HEK293 (cell line): Measurements from ENCODE around the gene ANKH.

Experiments used
- TCF7L2 ChIP-seq: IDR thresholded peaks from 2 replicates; pipeline ENCODE4 v1.6.1; 2011; ENCODE audit warnings: low read depth, mild to moderate bottlenecking, inconsistent platforms, low read length, moderate library complexity, borderline replicate concordance
- ZNF114 ChIP-seq: fragments of 450-650 bp; formaldehyde crosslinking; IDR thresholded peaks from 2 replicates; pipeline ENCODE4 v1.5.0; 2017; ENCODE audit warnings: missing biosample characterization, missing genetic modification characterization
- ZNF211 ChIP-seq: fragments of 450-650 bp; formaldehyde crosslinking; IDR thresholded peaks from 2 replicates; pipeline ENCODE4 v1.5.1; 2016; ENCODE audit warnings: low read depth, missing biosample characterization, missing genetic modification characterization
- ZNF274 ChIP-seq, 2 experiments: fragments of 200-500 bp in 1 of 2; fragments of 450-650 bp in 1 of 2; sonication (Bioruptor generic) in 1 of 2; formaldehyde crosslinking in 1 of 2; IDR thresholded peaks; 2 replicates each; pipeline versions ENCODE4 v1.5.1 to v1.6.1; 2014 to 2016; ENCODE audit warnings: borderline replicate concordance in 1 of 2, inconsistent platforms in 1 of 2, low read length in 1 of 2, missing biosample characterization in 1 of 2, missing genetic modification characterization in 1 of 2
- TF ChIP-seq, protein P1 (sequence below): fragments of 450-650 bp; formaldehyde crosslinking; IDR thresholded peaks from 2 replicates; pipeline ENCODE4 v1.5.1; 2016; ENCODE audit warnings: missing biosample characterization, missing genetic modification characterization
- TF ChIP-seq, protein P2 (sequence below): fragments of 450-650 bp; formaldehyde crosslinking; IDR thresholded peaks from 2 replicates; pipeline ENCODE4 v1.5.1; 2016; ENCODE audit warnings: missing biosample characterization, missing genetic modification characterization

DNA sequence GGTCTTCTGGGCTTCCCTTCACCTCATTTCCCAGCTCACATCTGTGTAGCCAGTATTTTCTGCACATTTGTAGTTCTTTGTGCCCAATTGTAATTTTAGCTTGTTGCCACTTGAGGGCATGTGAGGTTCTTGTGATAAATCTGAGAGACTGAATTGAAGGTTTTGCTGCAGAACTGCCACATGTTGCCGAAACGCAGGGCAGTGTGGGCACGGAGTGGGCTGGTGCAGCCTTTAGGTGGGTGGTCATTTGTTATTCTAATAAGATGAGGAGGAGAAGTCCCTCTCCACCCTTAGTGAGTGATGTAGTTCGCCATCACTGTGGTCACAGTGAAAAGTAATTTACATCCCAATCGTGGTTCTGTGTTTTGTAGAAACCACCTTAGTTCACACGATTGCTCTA, 185.8 kb downstream of the ANKH start:
- no peak for TF ChIP-seq ZNF274 (IDR thresholded peaks at IDR 0.05; ENCODE audit: low read length)
- no peak for TF ChIP-seq ZNF274 (tag by site-specific recombination; IDR thresholded peaks at IDR 0.05; ENCODE audit: borderline replicate concordance)
- TF ChIP-seq ZNF211 (tag by site-specific recombination), result no peak
- TF ChIP-seq TCF7L2, result no peak
- TF ChIP-seq, protein P1, sequence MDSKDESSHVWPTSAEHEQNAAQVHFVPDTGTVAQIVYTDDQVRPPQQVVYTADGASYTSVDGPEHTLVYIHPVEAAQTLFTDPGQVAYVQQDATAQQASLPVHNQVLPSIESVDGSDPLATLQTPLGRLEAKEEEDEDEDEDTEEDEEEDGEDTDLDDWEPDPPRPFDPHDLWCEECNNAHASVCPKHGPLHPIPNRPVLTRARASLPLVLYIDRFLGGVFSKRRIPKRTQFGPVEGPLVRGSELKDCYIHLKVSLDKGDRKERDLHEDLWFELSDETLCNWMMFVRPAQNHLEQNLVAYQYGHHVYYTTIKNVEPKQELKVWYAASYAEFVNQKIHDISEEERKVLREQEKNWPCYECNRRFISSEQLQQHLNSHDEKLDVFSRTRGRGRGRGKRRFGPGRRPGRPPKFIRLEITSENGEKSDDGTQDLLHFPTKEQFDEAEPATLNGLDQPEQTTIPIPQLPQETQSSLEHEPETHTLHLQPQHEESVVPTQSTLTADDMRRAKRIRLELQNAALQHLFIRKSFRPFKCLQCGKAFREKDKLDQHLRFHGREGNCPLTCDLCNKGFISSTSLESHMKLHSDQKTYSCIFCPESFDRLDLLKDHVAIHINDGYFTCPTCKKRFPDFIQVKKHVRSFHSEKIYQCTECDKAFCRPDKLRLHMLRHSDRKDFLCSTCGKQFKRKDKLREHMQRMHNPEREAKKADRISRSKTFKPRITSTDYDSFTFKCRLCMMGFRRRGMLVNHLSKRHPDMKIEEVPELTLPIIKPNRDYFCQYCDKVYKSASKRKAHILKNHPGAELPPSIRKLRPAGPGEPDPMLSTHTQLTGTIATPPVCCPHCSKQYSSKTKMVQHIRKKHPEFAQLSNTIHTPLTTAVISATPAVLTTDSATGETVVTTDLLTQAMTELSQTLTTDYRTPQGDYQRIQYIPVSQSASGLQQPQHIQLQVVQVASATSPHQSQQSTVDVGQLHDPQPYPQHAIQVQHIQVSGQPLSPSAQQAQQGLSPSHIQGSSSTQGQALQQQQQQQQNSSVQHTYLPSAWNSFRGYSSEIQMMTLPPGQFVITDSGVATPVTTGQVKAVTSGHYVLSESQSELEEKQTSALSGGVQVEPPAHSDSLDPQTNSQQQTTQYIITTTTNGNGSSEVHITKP, result no peak
- TF ChIP-seq, protein P2, sequence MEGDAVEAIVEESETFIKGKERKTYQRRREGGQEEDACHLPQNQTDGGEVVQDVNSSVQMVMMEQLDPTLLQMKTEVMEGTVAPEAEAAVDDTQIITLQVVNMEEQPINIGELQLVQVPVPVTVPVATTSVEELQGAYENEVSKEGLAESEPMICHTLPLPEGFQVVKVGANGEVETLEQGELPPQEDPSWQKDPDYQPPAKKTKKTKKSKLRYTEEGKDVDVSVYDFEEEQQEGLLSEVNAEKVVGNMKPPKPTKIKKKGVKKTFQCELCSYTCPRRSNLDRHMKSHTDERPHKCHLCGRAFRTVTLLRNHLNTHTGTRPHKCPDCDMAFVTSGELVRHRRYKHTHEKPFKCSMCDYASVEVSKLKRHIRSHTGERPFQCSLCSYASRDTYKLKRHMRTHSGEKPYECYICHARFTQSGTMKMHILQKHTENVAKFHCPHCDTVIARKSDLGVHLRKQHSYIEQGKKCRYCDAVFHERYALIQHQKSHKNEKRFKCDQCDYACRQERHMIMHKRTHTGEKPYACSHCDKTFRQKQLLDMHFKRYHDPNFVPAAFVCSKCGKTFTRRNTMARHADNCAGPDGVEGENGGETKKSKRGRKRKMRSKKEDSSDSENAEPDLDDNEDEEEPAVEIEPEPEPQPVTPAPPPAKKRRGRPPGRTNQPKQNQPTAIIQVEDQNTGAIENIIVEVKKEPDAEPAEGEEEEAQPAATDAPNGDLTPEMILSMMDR (tag by site-specific recombination), result peak; percentile 49; the same call in 1 of the 2 replicates
- no peak for TF ChIP-seq ZNF114
